ENCODE measurements around the gene KRTAP4-6. TPM values are rescaled to one million over a fixed set of nuclear protein-coding genes. Genes with fewer than 3 reads are reported as not detected.
"Not testable (repeated sequence)": the region's sequence is repeated elsewhere in the genome, so short reads cannot be mapped to it uniquely, and the experiment has no call there.

KRTAP4-6 gene
- total and polyA plus RNA-seq, 2 of the 13 experiments (the other 11 are each of a cell fraction or from before 2014, with no cell fraction given), result not detected

GRCh38 chr17:41107941-41108450 is 32.3 kb downstream of the KRTAP4-6 start:
- Histone ChIP-seq H3K36me3 (replicated peaks in 1 of 2; ENCODE audit: control insufficient read depth in 1 of 2, insufficient read depth in 2 of 2, low read length in 2 of 2) (no peaks in the 10 kb centered on the region), H3K9ac (ENCODE audit: insufficient read depth, low read depth, low read length) (no peak overlapping the region), H3K4me3 (replicated peaks in 1 of 3; ENCODE audit: insufficient read depth in 1 of 3, low read depth in 2 of 3, low read length in 3 of 3) (no peak overlapping the region), H3K9me3 (ENCODE audit: low read length) (peaks cover 7% of the 10 kb centered on the region), H3K4me1 (ENCODE audit: insufficient read depth, low read length) (no peaks in the 10 kb centered on the region), H3K79me2 (ENCODE audit: insufficient read depth, low read length) (no peaks in the 10 kb centered on the region), H3K27ac (ENCODE audit: extremely low read length, insufficient read depth, low read length) (no peak overlapping the region), H3K4me2 (ENCODE audit: low read depth, low read length) (no peak overlapping the region), H2AFZ (ENCODE audit: low read length) (no peak overlapping the region), H3K27me3 (ENCODE audit: control insufficient read depth in 1 of 2, insufficient read depth in 2 of 2, low read length in 2 of 2) (peaks cover 0 to 4% of the 10 kb centered on the region in 2 experiments; a peak in 2 of 5 replicates), H4K20me1 (ENCODE audit: insufficient read depth, low read length) (no peaks in the 10 kb centered on the region)
- CTCF ChIA-PET (ENCODE audit: low intra/inter-chr PET ratio, low total read pairs), result no interaction called here
- in situ Hi-C loops (cut with HindIII; ENCODE audit: extremely low pct_ligation_motif_present, low pct_unique_long_range_greater_than_20kb) (no loop called here), intact Hi-C loops (cut with micrococcal nuclease; ENCODE audit: unreplicated experiment) (loop anchor here (1.0 kb wide), 1 partner anchor 21 kb away; no protein-coding TSS in a partner anchor)
- FAIRE-seq (no peak), DNase-seq (ENCODE audit: low spot score) (no peak), ATAC-seq (no peak)
- no TSS peak for BruUV-seq (replicated peaks)
- POLR2A ChIA-PET, result no interaction called here
- WGBS (ENCODE audit: low lambda C conversion rate), result 0% methylated on average over 1 of the region's 1 CpG
- TF ChIP-seq KLF9 (CRISPR knock-in tag; IDR thresholded peaks at IDR 0.05; ENCODE audit: low read depth) (no peak), ZNF558 (CRISPR knock-in tag; IDR thresholded peaks at IDR 0.05; ENCODE audit: borderline replicate concordance) (no peak), HMG20B (CRISPR knock-in tag; conservative IDR thresholded peaks at IDR 0.05) (no peak), IKZF4 (CRISPR knock-in tag; IDR thresholded peaks at IDR 0.05; ENCODE audit: borderline replicate concordance, low read depth, not compliant biosample characterization) (no peak), CHD4 (IDR thresholded peaks at IDR 0.05; ENCODE audit: borderline replicate concordance, low read length) (no peak), PCBP2 (optimal IDR thresholded peaks at IDR 0.05; ENCODE audit: low read depth, low read length, poor library complexity, severe bottlenecking) (no peak), ZNF652 (CRISPR knock-in tag; IDR thresholded peaks at IDR 0.05; ENCODE audit: borderline replicate concordance, low read depth) (no peak)
- TF ChIP-seq, protein P1, sequence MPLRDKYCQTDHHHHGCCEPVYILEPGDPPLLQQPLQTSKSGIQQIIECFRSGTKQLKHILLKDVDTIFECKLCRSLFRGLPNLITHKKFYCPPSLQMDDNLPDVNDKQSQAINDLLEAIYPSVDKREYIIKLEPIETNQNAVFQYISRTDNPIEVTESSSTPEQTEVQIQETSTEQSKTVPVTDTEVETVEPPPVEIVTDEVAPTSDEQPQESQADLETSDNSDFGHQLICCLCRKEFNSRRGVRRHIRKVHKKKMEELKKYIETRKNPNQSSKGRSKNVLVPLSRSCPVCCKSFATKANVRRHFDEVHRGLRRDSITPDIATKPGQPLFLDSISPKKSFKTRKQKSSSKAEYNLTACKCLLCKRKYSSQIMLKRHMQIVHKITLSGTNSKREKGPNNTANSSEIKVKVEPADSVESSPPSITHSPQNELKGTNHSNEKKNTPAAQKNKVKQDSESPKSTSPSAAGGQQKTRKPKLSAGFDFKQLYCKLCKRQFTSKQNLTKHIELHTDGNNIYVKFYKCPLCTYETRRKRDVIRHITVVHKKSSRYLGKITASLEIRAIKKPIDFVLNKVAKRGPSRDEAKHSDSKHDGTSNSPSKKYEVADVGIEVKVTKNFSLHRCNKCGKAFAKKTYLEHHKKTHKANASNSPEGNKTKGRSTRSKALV (CRISPR knock-in tag; IDR thresholded peaks at IDR 0.05), result no peak

GRCh38 chr17:41105347-41105746 is 35.0 kb downstream of the KRTAP4-6 start, which contains the start of gene KRTAP4-9:
TSS of gene KRTAP4-9 (plus strand) at chr17:41105389. CDS start at chr17:41105389, 0 bp downstream.
- H2AFZ ChIP-seq (ENCODE audit: low read length); BruUV-seq (replicated peaks); H4K20me1 ChIP-seq (ENCODE audit: insufficient read depth, low read length); H3K4me2 ChIP-seq (ENCODE audit: low read depth, low read length); H3K36me3 ChIP-seq (replicated peaks in 1 of 2; ENCODE audit: control insufficient read depth in 1 of 2, insufficient read depth in 2 of 2, low read length in 2 of 2); FAIRE-seq; H3K4me1 ChIP-seq (ENCODE audit: insufficient read depth, low read length); H3K27ac ChIP-seq (ENCODE audit: extremely low read length, insufficient read depth, low read length); DNase-seq (ENCODE audit: low spot score); H3K9ac ChIP-seq (ENCODE audit: insufficient read depth, low read depth, low read length); H3K4me3 ChIP-seq (replicated peaks in 1 of 3; ENCODE audit: insufficient read depth in 1 of 3, low read depth in 2 of 3, low read length in 3 of 3); H3K27me3 ChIP-seq (ENCODE audit: control insufficient read depth in 1 of 2, insufficient read depth in 2 of 2, low read length in 2 of 2); CTCF ChIA-PET (ENCODE audit: low intra/inter-chr PET ratio, low total read pairs); intact Hi-C loops (cut with micrococcal nuclease; ENCODE audit: unreplicated experiment); in situ Hi-C loops (cut with HindIII; ENCODE audit: extremely low pct_ligation_motif_present, low pct_unique_long_range_greater_than_20kb); H3K79me2 ChIP-seq (ENCODE audit: insufficient read depth, low read length); ATAC-seq; H3K9me3 ChIP-seq (ENCODE audit: low read length); POLR2A ChIA-PET: not testable (repeated sequence)
- WGBS (ENCODE audit: low lambda C conversion rate), result 44% methylated on average over 5 of the region's 10 CpGs

DNA sequence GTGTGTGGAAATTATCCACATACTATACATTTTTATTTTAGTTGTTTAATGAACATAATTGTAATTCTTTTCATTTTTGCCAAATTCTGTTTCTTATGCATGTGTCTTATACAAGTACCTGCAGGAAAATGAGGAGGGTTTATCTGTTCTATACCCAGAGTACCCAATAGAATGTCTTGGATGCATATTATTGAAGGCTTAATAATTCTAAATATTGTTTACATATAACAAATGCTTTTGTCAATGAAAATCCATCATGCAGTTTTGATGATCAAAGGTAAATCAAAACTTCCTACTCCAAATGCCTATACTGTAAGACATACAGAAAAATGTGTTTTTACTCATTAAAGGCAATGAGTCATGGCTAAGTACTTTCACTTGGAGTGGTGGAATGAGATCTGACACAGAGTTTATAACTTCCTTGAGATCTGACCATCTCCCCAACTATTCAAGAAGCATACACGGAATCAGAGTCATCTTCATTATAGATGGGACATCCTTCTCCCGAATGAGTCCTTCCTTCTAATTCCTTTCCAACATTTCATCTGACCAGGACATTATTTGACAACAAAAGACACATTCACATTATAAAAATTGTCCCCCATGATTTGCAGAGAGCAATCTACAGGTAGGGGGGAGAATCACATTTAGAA is 35.8 kb downstream of the KRTAP4-6 start:
- in situ Hi-C loops (cut with HindIII; ENCODE audit: extremely low pct_ligation_motif_present, low pct_unique_long_range_greater_than_20kb); H3K36me3 ChIP-seq (replicated peaks in 1 of 2; ENCODE audit: control insufficient read depth in 1 of 2, insufficient read depth in 2 of 2, low read length in 2 of 2); POLR2A ChIA-PET; CTCF ChIA-PET (ENCODE audit: low intra/inter-chr PET ratio, low total read pairs); H3K27me3 ChIP-seq (ENCODE audit: control insufficient read depth in 1 of 2, insufficient read depth in 2 of 2, low read length in 2 of 2); H3K4me1 ChIP-seq (ENCODE audit: insufficient read depth, low read length); FAIRE-seq; intact Hi-C loops (cut with micrococcal nuclease; ENCODE audit: unreplicated experiment); H4K20me1 ChIP-seq (ENCODE audit: insufficient read depth, low read length); DNase-seq (ENCODE audit: low spot score); BruUV-seq (replicated peaks); H3K79me2 ChIP-seq (ENCODE audit: insufficient read depth, low read length); H3K9me3 ChIP-seq (ENCODE audit: low read length); H3K27ac ChIP-seq (ENCODE audit: extremely low read length, insufficient read depth, low read length); H3K9ac ChIP-seq (ENCODE audit: insufficient read depth, low read depth, low read length); H3K4me2 ChIP-seq (ENCODE audit: low read depth, low read length); ATAC-seq; H2AFZ ChIP-seq (ENCODE audit: low read length); H3K4me3 ChIP-seq (replicated peaks in 1 of 3; ENCODE audit: insufficient read depth in 1 of 3, low read depth in 2 of 3, low read length in 3 of 3): not testable (repeated sequence)
- WGBS (ENCODE audit: low lambda C conversion rate), result 9% methylated on average over 2 of the region's 2 CpGs
